OCI-M1 (cell line): Measurements from ENCODE around the gene FBXL4.

Experiments used
- DNase-seq: peaks from one replicate; lab custom pipeline; 2025; lab: John Stamatoyannopoulos, UW

The FBXL4 gene

DNA sequence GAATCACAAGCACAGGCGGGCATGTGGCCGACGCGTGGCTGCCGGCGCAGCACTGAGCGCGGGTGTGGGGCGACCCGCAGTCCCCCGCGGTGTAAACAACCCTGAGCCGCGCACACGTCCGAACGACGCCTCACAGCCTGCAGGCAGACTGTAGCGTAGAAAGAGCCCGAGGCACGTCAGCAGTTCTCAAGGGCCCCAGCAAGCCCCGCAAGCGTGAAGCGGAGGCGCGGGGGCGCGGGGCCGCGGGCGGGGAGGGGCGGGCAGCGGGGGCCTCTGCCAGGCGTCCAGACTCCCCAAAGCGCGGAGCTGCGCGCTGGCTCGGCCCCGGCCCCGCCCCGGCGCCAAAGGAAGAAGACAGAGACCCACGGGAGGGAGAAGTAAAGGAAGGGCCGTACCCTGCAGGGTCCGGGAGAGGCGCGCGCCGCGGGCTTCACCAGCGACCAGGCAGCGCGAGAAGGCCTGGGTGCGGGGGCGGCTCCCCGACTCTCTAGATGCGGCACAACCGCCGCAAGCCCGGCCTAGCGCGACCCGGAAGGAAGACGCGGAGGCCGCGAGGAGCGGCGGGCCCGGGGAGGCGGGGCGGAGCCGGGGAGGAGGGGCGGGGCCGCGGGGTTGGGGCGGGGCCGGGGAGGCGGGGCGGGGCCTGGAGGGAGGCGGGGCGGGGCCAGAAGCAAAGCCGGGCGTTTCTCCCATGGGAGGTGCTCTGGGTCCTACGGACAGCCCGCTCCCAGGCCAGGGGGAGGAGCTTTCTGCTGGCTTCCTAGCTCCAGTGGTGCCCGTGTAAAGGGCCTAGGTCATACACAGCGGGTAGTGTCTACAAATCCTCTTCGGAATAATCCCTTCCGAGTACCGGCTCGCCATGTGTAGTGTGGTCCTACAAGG, at the start of gene FBXL4:
FBXL4 (minus strand) TSS at position 536 of the 882 bp plus-strand sequence. CDS start 20,958 bp downstream, outside the sequence.
- peak; percentile 96 for DNase-seq

DNA sequence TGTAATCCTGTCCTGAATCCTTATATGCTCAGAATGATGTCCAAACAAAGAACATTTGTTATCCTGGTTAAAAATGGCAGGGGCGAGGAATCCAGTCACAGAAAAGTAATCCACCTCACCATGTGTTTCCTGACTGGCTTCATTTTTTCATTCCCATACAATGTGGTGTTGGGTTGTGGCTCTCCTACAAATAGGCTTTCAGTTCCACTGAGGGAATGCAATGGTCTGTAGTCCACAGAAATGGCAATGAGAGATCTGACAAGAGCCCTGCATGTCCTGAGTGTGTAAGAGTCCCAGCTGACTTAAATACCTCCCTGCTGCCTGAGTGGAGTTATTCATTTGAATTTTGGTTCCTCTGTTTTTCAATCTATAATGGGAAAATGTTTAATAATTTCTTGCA, 47.4 kb upstream of the FBXL4 start:
- DNase-seq: no peak

DNA sequence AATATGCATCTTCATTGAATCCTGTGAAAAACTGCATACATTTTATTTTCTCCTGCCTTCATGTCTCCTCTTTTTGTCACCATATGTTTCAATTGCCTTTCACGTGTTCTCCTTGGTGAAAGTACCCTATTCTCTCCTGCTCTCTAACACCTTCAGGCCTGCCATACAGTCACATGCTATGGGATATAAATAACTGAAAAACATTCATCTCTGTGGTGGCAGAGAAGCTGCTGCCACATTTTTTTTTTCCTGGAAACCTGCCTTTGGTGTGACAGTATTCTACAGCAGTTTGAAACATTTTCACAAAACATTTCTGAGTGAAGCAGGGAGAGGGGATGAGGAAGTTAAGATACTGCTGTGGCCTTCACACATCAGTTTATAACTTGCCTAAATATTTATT, 44.8 kb upstream of the FBXL4 start:
- peak; percentile 21 for DNase-seq

DNA sequence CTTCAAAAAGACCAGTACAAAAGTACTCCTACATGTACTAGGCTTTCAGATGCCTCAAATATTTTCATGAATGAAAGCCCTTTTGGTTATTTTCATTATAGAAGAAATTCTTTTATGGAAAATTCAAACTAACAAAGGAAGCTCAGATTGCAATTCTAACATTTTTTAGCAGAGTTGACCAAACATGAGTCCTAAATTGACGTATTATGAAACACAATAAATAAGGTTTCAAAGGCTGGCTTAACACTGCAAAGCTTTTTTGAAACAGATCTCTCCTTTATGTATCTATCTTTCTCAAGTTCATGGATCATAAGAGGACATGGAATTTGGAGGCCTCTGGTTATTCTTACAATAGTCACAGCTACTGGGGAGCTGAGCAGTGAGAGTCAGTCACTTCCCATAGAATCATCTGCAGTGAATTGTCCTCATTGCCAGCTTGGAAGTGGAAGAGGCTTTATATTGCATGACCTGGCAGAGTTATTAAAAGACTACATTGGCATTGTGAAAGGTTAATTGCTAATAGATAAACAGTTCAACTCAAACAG, 38.4 kb upstream of the FBXL4 start:
- DNase-seq: no peak

DNA sequence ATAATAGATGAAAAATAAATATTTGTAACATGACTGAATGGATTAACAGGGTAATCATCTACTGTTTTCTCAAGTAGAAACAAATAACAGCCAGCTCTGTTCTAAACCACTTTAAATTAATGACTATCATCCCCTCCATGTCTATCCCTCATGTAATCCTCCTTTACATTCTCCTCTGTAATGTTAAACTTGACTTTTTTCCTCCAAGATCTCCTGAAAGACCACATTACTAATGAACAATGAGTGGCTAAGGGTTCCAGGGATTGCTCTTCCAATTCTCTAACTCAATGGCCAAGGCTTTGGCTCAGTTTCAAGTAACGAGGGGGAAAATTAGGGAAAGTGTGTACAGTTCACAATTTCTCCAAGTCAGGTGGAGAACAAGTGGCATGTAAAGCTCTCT, 37.6 kb upstream of the FBXL4 start:
- DNase-seq: no peak

DNA sequence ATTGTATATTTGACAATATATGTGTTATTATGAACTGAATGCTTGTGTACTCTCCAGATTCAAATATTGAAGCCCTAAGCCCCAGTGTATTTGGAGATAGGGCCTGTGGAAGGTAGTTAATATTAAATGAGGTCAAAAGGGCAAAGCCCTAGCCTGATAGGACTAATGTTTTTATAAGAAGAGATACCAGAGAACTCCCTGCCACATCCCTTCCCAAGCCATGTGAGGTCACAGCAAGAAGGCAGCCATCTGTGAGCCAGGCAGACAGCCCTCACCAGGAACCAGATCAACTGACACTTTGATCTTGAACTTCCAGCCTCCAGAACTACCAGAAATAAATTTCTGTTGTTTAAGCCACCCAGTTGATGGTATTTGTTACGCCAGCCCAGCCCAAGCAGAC, 36.4 kb upstream of the FBXL4 start:
- no peak for DNase-seq

DNA sequence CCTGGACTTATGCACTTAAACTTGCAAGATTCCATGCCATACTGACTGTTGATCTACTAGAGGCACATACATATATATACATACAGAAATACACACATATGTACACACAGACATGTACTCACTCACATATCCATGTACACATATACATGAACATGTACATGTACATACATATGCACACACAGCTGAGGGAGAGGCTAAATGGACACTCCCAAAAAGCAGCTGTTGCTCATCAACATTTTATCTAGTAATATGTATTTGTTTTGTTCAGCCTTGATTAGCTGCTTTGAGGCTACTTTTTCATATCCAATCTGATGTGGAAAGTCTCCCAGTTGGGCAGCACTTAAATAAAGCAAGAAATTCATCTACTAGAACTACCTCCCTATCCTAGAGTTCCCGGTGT, 33.7 kb upstream of the FBXL4 start:
- DNase-seq: no peak

DNA sequence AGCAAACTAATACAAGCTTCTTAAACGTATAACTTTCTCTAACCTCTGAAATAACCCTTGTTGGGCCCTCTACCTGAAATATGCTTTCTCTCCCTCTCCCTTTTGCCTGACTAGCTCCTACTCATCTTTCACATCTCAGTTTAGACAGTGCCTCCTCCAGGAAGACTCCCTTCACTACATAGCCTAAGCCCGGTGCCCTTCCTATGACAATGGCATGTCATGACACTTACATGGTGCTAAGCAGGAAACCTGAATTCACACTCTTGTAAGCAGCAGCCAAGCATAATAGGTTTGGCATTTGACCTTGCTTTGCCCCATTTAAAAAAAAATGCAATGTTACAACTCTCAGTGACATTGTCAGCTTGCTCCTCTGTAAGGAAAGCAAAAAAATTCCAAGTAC, 33.1 kb upstream of the FBXL4 start:
- peak; percentile 50 for DNase-seq

DNA sequence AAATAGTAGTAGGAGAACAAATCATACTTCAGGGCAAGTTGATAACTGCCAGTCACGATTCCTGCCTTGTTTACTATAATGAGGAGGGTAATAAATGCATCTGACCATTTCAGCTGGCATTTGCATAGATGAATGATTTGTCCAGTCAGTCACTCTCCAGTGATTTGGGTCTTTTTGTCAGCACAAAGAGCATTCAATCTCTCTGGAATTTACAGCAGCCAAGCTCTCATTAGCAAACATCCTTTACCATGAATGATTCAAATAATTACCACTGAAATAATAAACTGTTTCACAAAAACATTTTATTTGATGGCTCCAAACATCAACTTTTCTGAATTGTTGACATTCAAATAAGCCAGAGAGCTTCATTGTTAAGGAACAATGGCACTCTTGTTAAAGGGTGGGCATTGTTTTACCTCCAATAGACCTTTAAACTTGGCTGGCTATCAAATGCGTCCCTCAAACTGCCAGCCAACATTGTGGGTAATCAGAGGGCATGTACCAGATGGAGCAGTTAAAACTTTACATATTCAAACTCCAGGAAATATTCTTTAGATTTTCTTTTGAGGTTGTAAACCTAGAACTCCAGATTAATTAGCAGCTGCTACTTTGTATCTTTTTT, 30.0 kb upstream of the FBXL4 start:
- no peak for DNase-seq

DNA sequence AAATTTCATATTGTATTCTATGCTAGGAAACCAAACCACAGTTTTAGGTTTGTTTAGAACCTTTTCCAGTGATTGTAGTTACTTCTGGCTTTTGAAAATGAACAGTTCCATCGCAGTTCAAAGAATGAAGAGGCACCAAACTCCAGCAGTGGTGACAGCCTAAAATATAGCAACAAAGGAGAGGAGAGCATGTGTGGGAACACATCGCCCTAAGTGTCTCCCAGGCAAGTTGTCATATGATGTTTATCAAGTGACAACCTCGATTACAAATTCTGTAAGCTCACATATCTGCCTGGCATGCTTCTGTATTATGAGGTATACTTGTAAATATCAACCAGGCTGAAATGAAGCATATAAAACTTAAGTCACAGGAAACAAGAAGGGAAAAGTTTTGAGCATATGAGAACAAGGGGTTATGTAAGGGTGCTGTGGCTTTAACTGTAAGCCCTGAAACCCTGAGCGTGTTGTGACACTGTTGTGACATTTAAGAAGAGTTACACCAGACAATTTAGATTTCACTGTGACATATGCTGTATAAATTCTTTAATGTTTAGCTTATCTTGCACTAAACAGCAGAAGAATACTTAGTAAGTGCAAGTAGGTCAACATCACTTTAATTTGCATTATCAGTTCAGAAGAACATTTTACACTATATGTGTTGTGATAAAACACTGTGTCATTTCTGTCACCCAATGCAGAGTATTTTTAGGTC, 29.1 kb upstream of the FBXL4 start:
- peak; percentile 38 for DNase-seq

DNA sequence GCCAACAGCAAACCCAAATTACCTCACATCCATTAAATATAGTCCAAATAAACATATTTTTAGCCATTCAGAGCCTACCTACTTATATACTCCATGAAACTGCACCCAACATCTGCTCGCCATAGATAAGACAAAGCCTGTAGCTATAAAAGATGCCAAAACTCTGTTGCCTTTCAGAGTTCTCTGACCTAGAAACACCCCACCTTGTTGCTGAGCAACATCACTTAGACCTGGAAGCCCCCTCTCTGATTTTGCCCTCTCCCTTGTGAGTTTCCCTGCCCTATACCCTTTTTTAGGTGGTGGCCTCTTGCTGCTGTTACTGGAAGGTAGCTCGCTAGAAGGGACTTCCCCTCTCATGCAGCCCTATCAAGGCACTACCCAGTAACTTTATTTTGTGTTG, 27.7 kb upstream of the FBXL4 start:
- DNase-seq: peak; percentile 78

DNA sequence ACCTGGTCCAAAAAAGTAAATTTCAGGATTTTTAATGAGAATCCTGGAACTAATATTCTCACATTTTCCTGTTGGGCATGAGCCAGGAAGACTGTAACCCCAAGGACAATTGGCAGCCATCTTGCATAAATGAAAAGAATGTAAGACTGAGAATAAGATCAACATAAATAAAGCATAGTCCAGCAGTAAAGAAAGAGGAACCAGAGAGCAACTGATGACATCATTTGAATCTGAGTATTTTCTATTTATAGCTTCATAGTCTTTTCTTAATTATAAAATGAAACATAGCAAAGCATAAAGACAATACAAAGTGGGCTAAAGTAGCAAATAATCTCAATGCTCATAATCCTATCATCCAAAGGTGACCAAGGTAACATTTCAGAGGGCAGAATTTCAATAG, 26.6 kb upstream of the FBXL4 start:
- DNase-seq: peak; percentile 68

DNA sequence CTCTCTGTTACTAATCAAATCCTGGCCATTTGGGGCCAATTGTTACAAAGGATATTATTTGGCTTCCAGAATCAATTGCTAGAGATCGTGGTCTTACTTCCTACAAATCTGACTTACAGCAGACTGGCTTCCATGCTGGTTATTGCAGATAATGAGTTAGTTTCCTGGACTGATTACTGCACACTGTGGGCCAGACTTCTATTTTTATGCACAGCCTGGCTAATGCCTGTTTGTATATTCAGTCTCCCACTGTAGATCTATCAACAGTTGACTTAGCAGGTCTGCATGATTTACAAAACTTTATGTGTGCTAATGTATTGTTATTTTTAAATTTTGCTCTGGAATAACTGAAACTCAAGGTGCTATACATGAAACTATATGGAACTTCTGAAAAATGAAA, 25.8 kb upstream of the FBXL4 start:
- DNase-seq: no peak

DNA sequence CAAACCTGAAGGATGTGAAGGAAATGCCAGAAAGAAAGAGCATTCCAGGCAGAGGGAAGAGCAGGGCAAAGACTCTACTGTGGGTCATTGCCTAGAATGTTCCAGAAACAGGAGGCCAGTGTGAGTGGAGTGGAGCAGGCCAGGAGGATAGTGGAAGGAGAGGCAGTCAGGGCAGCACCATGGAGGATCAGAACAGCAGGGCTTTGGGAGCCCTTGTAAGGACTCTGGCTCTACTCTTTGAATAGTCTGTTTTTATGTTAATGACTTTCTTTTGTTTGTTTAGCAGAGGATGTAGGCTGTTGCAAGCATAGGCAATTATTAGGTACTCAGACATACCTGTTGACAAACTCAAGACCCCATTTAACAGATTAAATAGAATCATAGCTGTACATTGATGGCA, 23.6 kb upstream of the FBXL4 start:
- DNase-seq: no peak

DNA sequence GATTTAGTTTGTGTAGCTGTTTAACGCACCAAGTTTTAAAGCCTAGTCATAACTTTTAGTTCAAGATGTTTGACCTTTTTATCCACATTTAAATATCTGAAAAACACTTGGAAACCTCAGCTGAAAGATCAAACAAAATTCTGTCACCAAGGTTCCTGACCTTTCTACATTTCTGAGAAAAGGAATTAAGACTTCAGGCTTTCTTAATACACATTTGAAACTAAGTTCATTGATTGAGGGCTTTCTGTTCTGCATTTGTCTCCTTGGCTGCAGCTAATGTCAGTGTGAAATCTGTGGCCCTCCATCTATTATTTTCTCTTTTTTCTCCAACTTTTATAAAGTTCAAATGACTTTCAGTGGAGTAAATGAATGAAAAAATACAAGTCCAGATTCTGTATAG, 22.7 kb upstream of the FBXL4 start:
- DNase-seq: no peak

DNA sequence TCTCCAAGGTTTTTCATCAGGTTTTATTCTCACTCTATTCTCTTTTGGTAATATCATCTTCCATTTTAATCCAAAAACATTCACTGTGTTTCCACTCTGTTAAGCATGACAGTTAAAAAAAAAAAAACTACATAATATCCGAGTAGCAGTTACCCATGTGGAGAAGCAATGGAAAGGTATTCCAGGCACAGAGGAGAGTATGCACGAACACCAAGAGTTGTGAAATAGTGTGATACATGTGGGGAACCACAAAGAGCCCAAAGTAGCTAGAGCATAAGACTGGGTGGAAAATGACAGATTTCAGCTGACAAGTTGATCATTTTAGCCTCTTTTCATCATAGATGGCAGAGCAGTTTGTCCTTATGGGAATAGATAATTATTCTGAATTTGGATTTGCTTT, 19.9 kb upstream of the FBXL4 start:
- DNase-seq: no peak

DNA sequence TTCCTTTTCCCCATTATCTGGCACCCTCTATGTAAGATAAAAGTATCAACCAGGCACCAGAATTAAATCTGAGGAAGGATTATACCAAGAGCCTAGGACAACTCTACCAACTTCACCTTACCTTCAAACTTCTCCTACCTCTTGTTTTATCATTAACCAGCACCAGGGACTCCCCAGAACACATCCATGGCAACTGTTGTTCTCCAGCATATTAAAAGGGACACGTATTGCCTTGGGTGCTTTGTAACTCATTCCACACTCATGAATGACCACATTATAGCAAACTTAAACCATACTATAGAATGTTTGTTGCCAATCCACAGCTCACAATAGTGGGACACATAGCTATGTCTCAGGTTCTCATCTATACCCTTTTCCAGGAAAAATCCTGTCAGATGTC, 11.9 kb upstream of the FBXL4 start:
- DNase-seq: no peak

DNA sequence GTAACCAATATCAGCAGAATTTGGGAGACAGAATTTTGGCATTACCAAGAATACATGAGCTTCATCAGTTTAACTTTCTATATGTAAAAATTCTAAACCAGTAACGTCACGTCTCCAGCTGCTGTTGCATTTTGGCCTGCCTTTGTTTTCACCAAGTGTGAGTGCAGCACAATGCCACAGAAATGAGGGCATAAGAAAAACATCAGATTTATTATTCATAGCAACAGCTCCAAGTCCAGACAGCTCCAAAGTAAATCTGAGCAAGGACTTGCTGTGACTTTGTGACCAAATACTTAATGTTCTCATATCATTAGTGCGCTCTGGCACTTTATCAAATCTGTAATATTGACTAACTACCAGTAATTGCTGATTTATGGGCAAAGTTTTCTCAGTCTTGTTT, 11.0 kb upstream of the FBXL4 start:
- DNase-seq: no peak

DNA sequence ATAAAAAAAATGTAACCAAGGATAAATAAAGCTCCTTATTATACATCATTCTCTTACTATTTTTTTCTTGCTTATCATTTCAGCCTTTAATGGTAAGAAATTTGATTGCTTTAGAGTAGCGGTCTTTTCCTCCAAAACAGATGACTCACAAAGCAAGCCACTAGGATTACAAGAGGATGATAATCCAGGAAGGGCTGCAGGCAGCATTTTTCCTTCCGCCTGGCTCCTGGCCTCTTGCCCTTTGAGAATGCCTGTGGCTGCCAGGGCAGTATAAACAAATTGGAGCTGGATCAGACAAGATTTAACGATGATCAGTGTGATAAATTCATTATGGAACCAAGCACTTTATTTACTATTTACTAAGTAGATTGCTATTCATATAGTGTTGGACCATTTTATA, 9.7 kb upstream of the FBXL4 start:
- no peak for DNase-seq

DNA sequence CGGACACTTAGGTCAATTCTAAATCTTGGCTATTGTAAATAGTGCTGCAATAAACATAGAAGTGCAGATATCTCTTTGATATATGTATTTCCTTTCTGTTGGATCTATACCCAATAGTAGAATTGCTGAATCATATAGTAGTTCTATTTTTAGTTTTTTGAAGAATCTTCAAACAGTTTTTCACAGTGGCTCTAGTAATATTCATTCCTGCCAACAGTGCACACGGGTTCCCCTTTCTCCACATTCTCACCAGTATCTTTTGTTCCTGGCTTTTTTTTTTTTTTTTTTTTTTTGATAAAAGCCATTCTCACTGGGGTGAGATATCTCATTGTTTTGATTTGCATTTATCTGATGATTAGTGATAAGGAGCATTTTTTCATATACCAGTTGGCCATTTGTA, 1.8 kb upstream of the FBXL4 start:
- peak; percentile 73 for DNase-seq

DNA sequence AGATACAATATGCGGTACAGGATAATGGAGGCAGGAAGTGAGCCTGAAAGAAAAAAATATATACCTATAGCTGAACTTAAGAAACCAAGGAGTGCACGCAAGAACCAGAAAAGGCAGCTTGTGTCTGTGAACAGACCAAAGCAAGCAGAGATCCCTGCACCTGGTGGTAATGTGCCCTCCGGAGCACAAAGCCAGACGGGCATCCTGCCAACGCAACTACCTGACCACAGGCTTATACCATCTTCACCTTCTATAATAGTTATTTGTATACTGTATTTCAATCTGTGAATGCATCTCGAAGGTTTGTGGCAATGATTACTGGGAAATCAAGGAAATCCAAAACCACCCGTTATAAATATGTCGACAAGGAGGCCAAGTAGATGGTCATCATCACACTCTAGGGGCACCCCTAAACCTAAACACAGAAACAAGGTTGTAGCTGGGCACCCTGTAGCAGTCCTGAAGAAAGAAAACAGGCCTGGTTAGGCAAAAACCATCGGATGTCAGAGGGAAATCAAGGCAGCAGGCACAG, 801 bp downstream of the FBXL4 start:
- DNase-seq: peak; percentile 78

DNA sequence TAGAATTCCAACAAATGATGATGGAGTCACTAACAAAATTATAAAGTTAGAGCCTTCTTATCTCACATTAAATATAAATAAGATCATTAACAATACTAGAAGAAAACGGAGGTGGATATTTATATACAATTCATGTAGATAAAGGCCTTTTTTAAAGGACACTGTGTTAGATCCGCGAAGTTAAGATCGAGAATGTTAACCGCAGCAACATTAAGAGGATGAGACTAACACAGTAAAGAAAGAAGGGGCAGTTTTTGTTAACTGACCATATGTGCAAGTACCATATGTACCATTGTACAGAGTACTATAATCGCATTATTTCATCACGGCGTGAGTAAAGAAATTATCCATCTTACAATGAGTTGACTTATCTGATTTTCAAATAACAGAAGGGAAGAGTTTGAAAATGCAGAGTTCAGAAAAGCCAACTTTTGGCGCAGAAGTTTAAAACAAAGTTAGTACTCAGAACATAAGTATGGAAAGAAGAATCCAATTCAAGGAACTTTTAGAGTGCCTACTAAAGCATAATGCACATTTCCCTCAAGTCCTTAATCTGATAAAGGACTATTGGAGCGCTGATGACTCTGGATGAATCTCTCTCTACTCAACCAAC, 1.4 kb downstream of the FBXL4 start:
- DNase-seq: no peak
